Stimulated activated CD8-positive, alpha-beta memory T cell treated with anti-CD3 and anti-CD28 coated beads, Interleukin-15, amount 100 ng/mL, for 24 hours (primary cell): ENCODE measurements around the gene TH.
"Not testable (repeated sequence)": the region's sequence is repeated elsewhere in the genome, so short reads cannot be mapped to it uniquely, and the experiment has no call there.

Experiments
- DNase-seq: peaks from one replicate; pipeline ENCODE4 v3.0.0-alpha.2; 2020; ENCODE audit warnings: low read depth

Gene TH

DNA sequence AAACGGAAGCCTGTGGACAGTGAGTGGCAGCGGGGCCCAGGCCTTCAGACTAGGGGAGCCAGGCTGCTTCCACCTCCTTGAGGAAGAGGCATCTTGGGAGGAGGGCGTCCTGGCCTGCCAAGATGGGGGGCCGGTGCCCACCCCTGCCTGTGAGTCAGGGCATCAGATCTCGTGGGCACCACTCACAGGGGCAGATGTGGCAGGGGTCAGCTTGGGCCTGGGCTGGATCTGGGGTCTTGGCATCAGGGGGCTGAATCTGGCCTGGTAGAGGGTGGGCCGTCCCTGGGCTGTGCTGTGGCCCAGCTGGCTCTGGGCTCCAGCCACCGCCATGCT lies 24.1 kb upstream of the TH start:
- DNase-seq: no peak

DNA sequence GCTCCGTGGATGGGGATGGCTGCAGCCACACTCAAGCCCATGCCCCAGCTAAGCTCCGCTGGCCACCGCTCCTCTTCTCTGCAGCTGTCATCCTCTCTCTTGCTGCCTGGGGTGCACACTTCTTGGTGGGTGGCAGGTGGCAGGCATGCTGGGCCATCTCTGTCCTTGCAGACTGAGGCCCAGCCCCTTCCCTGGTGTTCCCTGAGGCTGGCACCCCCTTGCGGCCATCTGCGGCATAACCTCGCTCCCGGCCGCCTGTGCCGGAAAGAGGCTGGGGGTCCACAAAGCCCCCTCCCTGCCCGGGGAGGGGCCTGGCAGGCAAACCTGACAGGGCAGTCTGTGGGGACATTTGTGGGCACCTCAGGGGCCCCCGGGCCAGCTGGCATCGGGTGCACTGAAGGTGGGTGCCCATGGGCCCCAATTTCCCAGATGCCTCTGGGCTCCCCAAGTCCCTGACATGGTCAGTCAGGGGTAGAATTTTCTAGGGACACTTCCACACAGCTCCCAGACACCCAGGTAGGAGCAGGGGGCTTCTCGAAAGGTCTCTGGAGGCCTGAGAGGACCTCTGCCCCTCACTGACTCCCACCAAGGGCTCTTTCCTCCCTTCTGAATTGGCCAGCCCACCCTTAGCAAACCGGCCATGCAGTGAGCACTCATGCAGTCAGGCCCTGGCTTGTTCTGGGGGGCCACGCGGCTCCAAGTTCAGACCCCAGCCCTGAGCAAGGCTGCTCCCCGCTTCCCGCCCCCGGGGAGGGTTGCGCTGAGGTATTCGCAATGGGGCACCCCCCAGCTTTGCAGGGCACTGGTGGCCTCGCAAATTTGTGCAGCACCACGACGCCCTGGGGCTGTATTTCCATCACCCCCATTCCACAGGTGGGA lies 23.5 kb upstream of the TH start:
- peak; percentile 38 for DNase-seq

DNA sequence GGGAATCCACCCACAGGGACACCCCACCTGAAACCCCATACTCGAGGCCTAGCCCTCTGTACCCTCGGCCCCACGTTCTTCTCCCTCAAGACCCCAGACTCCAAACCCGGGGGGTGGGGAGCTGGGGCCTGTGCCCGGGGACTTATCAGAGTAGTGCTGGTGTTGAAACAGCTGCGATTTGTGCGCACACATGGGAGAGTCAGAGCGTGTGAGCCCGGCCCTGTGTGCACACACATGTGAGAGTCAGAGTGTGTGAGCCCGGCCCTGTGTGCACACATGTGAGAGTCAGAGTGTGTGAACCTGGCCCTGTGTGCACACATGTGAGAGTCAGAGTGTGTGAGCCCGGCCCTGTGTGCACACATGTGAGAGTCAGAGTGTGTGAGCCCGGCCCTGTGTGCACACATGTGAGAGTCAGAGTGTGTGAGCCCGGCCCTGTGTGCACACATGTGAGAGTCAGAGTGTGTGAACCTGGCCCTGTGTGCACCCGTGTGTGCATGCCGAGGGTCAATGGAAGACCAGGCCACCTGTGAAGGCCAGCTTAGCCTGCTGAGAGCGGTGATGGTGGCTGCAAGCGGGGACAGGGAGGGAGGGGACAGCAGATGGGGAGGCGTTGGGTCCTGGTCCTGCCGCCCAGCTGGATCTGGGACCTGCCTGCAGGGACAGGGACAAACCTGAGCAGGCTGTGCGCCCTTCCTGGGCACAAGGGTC lies 22.4 kb upstream of the TH start:
- not testable (repeated sequence) for DNase-seq

DNA sequence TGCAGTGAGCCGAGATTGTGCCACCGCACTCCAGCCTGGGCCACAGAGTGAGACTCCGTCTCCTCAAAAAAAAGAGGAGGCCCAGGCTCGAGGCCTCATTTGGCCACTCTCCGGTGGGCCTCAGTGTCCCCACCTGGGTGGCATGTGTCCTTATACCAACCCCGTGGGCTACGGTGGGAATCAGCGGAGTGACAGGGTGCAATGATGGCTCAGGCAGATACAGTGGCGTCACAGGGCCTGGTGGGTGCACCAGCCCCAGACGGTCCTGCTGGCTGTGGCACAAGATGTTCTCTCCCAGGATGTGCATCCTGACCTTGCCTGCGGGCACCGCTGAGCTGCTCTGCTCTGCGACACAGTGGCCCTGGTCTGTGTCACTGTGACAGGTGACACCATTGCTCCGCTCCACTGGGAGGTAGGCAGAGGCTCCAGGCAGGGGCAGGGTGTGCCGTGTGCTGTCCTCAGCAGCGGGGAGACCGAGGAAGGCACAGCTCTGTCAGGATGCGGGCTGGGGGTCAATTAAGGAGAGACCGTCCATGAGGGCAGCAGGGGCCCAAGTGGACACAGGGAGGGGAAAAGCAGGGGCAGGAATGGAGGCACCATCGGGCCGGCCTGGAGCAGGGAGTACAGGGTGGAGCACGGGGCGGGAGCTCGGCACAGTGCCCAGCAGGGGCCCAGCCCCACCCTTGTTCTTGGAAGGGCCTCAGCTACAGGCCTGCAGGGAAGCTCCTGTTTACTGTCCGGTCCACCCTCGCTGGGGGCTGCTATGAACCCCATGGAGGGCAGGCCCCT lies 21.7 kb upstream of the TH start:
- DNase-seq: no peak

DNA sequence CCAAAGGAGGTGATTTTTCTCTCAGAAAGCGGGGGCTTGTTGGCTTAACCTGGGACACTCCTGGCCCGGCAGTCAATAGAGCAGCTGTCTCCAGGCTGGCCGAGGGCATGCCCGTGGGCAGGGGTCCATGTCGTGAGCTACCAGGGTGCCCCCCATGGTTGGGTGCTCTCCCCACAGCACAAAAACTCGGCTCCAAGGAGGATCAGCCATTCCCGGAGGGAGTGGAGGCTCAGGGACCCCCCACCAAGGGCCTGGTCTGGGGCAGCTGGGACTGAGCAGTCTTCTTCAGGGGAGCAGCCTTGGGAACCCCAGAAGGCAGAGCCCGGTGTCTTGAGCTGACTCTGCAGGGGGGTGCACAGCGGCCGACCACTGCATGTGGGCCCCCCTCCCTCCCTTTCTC lies 20.8 kb upstream of the TH start:
- no peak for DNase-seq

DNA sequence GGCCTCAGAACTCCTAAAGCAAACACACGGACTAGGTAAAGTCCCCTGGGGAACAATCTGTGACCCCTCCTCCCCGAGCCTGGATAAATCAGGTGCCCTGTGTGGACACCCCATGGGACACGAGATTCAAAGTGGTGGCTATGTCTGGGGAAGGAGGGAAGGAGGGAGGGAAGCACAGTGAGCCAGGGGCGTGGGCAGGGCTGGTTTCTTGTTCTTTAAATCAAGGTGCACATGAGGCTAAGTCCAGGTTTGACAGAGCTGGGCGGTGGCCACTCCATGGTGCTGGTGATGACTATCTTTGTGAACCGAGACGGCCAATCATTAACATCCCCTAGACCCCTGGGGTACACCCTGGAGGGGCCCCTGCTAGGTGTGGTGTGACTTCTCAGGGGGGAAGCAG lies 20.3 kb upstream of the TH start:
- no peak for DNase-seq

DNA sequence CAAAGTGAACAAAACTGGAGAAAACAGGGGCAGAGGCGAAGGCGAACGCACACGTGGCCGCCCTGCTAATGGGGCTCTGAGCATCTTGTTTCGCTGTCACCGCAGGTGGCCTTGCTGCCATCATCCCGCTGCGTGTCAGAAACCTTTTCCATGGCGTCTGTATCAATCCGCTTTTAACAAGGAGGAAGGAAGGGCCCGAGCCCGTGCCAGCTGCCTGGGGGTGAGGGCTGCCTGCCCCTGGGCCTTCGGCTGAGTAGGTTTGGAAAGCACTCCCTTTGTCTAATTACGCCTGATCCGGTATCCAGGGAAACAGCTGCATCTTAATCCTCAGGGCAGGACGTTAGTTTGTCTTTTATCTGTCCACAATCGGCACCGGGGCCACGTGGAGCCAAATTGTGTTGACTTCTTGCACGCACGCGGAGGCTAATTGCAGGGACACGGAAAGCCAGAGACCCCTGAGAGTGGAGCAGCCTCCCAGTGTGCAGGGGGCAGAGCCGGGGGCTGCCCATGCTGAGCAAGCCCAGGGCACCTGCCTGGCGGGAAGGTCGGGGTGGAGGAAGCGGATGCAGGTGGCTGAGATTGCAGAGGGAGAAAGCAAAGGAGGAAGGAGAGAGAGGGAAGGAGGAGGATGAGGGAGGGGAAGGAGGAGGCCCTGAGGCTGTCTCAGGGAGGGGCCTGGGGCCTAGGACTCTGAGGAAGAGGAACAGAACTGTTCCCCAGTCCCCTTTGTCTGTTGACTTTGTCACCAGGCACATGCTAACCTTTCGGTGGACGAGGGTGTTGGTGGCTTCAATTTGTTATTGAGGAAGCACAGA lies 19.2 kb upstream of the TH start:
- no peak for DNase-seq

DNA sequence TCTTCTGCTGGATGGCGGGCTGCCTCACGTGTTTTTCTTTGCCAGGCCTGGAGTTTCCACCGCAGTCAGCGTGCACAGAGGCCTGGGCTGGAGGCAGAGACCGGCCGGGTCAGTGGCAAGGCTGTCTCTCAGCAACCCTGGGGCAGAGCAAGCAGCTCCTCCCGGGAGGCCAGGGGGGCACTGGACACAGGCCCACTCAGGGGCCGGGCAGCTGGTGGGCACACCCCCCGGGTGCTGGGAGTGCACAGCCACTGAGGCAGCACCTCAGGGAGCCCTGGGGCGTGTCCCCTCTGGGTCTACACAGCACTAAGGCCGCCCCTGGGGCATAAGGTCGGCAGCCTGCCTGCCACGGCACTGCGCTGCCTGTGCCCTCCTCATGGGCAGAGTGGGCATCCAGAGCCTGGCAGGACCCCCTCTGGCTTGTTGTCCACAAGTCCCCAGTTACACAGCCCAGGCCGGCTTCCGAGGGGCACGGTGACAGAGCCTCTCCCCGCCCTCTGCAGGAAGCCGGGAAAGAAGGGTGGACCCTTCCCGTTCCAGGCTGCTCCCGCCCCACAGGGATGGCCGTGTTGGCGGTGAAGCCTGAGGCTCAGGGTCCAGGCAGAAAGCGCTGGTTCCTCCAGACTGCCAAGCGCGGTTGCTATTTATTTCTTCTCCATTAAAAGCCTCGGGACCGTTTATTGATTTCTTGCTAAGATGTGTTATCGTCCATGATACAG lies 18.5 kb upstream of the TH start:
- DNase-seq: no peak

DNA sequence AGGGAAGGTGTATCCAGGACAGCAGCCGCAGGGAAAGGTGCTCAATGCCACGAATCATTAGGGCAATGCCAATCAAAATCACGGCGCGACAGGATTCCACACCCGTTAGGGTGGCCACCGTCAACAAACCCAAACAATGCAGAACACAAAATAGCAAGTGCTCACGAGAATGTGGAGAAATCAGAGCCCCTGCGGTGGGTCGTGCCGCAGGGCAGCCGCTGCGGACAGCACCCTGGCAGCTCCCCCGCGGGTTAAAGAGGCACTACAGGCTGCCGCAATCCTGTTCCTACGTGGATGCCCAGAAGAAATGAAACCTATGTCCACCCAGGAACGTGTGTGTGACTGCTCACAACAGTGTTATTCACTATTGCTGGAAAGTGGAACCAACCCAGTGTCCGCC lies 17.1 kb upstream of the TH start:
- no peak for DNase-seq

DNA sequence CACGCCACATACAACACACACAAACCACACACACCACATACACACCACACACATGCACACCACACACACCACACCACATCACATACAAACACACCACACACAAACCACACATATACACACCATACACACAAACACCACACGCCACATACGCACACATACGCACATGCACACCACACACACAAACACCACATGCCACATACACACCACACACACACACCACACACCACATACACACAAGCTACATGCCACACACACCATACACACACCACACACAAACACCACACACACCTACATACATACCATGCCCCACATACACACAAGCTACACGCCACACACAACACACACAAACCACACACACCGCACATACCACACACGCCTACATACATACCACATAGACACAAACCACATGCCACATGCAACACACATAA lies 15.7 kb upstream of the TH start:
- DNase-seq: no peak

DNA sequence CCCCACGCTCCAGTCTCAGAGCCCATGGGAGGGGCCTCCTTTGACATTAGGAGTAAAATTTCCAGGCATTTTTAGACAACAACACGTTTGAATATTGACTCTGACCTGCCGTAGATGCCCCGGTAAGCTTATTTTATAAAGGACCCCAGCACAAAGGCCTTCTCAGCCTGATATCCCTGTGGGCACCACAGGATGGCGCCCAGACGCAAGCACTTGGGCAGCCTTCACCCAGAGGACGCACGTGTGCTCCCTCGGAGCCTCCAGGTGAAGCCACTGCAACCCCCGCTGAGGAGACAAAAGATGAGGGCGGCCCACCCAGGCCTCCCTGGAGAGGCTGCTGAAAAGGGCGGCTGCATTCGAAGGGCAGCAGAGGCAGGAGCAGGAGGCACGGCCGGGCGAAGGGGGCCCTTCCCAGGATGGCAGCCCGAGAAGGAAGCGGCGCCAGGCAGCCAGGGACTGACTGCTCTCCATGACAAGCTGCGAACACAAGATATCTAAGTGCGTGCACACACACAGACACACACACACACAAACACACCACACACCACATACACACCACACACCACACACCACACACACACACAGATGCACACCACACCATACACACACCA lies 15.2 kb upstream of the TH start:
- DNase-seq: peak; percentile 11

DNA sequence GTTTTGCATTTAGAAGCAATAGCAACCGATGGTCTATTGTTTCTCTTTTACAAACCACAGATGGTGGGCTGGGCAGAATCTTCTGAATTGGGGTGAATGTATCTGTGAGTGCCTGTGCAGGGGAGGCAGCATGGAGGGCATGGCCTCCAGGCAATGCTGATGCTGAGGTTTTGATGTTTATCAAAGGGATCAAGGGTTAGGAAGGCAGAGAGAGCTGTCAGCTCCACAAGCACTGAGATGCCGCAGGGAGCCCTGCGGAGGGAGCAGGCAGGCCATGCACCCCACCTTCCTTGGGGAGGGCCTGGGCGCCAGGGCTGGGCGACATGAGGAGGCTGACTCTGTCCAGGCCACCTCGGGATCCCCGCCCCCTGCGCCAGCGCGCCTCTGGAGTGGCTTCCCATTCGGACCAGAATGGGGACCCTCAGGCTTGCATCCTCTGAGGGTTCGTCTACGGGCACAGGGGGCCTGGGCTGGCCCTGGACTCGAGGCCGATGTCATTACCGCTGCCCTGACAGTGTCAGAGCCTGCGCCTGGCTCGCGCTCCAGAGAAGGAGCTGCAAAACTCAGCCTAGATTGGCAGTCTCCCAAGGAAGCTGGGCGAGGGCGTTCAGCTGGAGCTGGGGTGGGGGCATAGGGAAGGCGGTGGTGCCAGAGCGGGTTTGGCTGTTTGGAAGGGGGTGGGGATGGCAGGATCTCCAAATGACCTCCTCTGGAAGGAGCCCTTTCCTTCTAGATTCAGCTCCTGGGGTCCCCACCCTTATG lies 13.9 kb upstream of the TH start:
- no peak for DNase-seq

DNA sequence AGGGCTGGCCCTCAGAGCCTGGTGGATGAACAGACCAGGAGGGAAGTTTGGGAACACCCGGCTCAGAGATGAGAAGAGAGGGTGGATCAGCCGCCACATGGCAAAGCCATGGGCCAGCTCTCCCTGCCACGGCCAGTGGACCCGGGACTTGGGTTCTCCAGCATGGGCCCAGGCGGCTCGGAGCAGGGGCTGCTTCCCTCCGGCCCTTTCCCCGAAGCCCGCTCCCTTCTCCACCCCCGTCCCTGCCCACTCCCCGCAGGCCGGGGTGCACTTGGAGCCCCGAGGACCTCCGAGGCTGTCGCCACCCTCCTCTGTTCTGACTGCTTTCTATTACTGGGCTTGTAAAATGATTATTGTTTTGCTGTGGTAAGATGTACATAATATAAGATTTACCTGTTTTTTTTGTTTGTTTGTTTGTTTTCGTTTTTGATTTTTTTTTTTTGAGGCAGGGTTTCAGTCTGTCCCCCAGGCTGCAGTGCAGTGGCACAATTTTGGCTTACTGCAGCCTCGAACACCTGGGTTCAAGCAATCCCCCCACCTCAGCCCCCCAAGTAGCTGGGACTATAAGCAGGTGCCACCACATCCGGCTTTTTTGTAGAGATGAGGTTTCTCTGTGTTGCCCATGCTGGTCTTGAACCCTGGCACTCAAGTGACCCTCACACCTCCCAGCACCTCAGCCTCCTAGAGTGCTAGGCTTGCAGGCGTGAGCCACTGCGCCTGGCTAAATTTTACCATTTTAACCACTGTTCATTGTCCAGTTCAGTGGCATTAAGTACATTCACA lies 11.3 kb upstream of the TH start:
- DNase-seq: no peak

DNA sequence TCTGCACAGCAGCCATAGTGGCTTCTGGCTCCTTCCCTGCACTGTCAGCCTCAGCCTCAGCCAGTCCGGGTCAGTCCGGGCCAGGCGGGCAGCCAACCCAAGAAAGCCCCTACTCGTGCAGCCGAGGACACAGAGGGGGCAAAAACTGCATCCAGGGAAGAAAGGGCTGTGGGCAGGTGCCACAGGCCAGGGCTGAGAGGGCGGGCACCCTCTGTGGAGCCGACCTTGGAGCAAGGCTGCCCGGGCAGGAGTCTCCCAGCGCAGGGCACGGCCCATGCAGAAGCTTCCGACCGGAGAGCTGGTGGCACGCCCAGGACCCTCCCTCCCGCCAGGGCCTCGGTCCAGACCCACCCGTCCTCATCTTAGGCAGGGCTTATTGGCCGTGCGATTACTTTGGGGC lies 10.5 kb upstream of the TH start:
- DNase-seq: no peak

DNA sequence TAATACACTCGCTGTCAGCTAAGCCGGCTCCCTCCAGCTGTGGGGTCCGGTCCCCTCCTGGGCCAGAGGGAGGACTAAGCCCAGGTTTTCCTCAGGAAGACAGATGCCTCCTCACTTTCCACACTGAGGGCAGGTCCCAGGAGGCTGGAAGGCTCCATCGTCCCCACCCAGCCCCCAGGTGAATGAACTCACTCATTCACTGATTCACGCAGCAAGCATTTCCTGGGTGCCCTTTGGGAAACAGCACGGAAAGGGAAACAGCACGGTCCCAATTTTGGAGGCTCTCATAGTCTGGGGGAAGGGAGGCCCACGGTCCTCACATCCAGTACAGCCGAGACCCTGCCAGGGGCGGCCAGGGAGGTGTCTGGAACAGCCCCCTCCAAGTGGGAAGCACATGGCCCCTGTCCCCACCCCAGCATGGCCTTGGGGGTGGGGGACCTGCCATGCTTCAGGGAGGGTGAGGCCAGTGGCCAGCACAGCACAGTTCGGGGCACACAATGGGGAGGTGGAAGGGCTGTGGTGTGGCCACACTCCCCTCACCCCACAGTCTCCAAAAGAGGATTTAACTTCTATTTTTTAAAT lies 9.3 kb upstream of the TH start:
- DNase-seq: no peak

DNA sequence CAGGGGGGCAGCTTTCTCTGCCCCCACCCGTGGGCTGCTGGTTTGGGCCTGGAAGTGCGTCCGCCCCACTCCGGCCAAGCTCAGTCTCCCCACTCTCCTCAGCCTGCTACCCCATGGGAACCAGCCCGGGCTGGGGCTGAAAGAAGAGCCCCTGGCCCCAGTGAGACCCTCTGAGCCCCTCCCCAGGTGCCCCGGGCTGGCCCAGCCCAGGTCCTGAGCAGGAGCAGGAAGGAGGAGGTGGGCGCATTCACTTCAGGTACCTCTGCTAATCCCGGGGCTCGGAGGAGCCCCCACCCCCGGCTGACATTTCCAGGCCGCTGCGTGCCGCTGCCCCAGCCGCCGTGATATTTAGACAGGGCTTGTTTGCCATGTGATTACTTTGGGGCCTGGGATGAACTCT lies 8.7 kb upstream of the TH start:
- DNase-seq: no peak

DNA sequence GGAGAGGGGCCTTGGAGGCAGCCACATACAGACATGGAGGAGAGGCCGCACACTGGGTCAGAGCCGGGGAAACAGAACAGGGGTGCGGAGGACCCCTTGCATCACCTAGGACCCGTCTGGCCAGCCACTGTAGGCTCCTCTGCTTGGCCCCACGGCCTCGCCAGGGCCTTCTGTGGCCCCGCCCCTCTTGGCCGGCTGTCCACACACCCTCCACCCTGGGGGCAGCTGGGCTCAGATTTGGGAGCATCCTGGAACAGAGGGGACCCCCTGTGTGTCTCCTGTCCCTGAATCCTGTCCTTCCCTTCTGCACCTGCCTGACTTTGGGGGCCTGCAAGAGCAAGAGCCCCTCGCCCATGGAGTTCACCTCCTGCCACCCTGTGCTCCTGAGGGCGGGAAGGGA lies 7.9 kb upstream of the TH start:
- DNase-seq: no peak

DNA sequence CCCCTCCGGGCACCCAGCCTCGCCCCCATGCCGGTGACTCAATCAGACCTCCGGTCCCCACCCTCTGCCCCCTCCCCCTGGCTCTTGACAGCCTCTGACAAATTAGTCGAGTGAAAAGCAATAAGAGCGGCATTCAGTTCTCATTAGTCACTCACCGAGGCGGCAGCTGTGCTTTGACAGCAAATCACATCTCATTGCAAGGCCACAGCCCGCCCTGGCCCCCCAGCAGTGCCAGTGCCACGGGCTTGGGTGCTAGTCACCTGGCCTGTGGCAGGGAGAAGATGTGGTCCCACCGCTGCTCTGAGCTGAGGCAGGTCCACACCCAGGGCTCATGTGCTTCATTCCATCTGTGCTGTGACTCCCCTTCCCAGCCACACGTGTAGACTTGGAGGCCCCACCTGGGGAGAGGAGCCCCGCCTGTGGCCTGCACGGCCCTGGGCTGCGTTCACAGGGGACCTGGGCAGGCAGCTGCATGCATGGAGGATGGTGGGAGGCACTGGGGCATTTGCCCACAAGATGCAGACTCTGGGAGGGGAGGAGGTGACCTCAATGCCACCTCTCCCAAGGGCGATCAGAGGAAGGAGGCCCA lies 7.4 kb upstream of the TH start:
- DNase-seq: no peak
